Measurements from ENCODE around the gene INTS1. TPM values are rescaled to one million over a fixed set of nuclear protein-coding genes. Genes with fewer than 3 reads are reported as not detected.

INTS1 gene
- total RNA-seq, 1 donor from 2014 or later, result 80.7 TPM

- H3K4me1 ChIP-seq, result no peaks in the 10 kb centered on the region
- H3K9me3 ChIP-seq, result no peaks in the 10 kb centered on the region
- H3K4me3 ChIP-seq, result no peak overlapping the region
- peaks cover 89 to 93% of the 10 kb centered on the region in 2 donors for H3K36me3 ChIP-seq
- H3K27me3 ChIP-seq, result no peaks in the 10 kb centered on the region
- no peak for DNase-seq (ENCODE audit: low spot score in 2 of 2)
- intact Hi-C loops (cut with DNase I), result no loop called here
- no peak for TF ChIP-seq CTCF (IDR thresholded peaks at IDR 0.05)
- no peak overlapping the region for H3K27ac ChIP-seq
Observed at GRCh38 chr7:1478480-1478879, 25.7 kb downstream of the INTS1 start.

GRCh38 chr7:1476859-1477258 lies 27.3 kb downstream of the INTS1 start:
- Histone ChIP-seq H3K4me3 (no peak overlapping the region), H3K9me3 (no peaks in the 10 kb centered on the region), H3K27me3 (no peaks in the 10 kb centered on the region), H3K36me3 (peaks cover 89 to 93% of the 10 kb centered on the region in 2 donors), H3K27ac (no peak overlapping the region), H3K4me1 (no peaks in the 10 kb centered on the region)
- DNase-seq (ENCODE audit: low spot score in 2 of 2), result no peak
- no peak for TF ChIP-seq CTCF (IDR thresholded peaks at IDR 0.05)
- intact Hi-C loops (cut with DNase I), result no loop called here

- no peak for DNase-seq (ENCODE audit: low spot score in 2 of 2)
- H3K27ac ChIP-seq, result no peak overlapping the region
- H3K36me3 ChIP-seq, result peaks cover 87 to 93% of the 10 kb centered on the region in 2 donors
- H3K27me3 ChIP-seq, result no peaks in the 10 kb centered on the region
- no peaks in the 10 kb centered on the region for H3K9me3 ChIP-seq
- no peak overlapping the region for H3K4me3 ChIP-seq
- no peaks in the 10 kb centered on the region for H3K4me1 ChIP-seq
- no peak for TF ChIP-seq CTCF (IDR thresholded peaks at IDR 0.05)
- intact Hi-C loops (cut with DNase I), result loop anchor here (2.0 kb wide), 2 partner anchors 43 to 251 kb away; no protein-coding TSS in a partner anchor
Observed at GRCh38 chr7:1475991-1476390, 28.2 kb downstream of the INTS1 start.

GRCh38 chr7:1475393-1475792 lies 28.8 kb downstream of the INTS1 start:
- Histone ChIP-seq H3K27me3 (no peaks in the 10 kb centered on the region), H3K4me1 (no peaks in the 10 kb centered on the region), H3K9me3 (no peaks in the 10 kb centered on the region), H3K4me3 (no peak overlapping the region), H3K36me3 (peaks cover 88 to 93% of the 10 kb centered on the region in 2 donors), H3K27ac (no peak overlapping the region)
- intact Hi-C loops (cut with DNase I), result loop anchor here (2.0 kb wide), 2 partner anchors 43 to 251 kb away; no protein-coding TSS in a partner anchor
- DNase-seq (ENCODE audit: low spot score in 2 of 2), result no peak
- TF ChIP-seq CTCF (IDR thresholded peaks at IDR 0.05), result no peak

- H3K4me3 ChIP-seq, result no peak overlapping the region
- H3K9me3 ChIP-seq, result no peaks in the 10 kb centered on the region
- peaks cover 89 to 93% of the 10 kb centered on the region in 2 donors for H3K36me3 ChIP-seq
- intact Hi-C loops (cut with DNase I), result loop anchor here (1.0 to 2.0 kb wide), 3 partner anchors 42 to 250 kb away; partner anchors contain the start of gene PSMG3
- no peak for TF ChIP-seq CTCF (IDR thresholded peaks at IDR 0.05)
- H3K27me3 ChIP-seq, result no peaks in the 10 kb centered on the region
- DNase-seq (ENCODE audit: low spot score in 2 of 2), result no peak
- no peaks in the 10 kb centered on the region for H3K4me1 ChIP-seq
- no peak overlapping the region for H3K27ac ChIP-seq
Observed at GRCh38 chr7:1474736-1475135, 29.5 kb downstream of the INTS1 start.
